Tibial nerve (tissue), 4 donors: ENCODE data around the gene M1AP.

Experiments
- CTCF ChIP-seq, 5 experiments: fragments of 200-600 bp in 3 of 5; fragments of 450-650 bp in 2 of 5; sonication (generic) in 3 of 5; IDR thresholded peaks; one replicate each; pipeline ENCODE4 v1.5.1; 2016 to 2019; ENCODE audit warnings: antibody characterized with exemption in 5 of 5, mild to moderate bottlenecking in 3 of 5, moderate library complexity in 2 of 5
- EP300 ChIP-seq, 2 donors: sonication (generic); formaldehyde crosslinking; IDR thresholded peaks; one replicate each; pipeline ENCODE4 v1.6.1; 2017; ENCODE audit warnings: antibody characterized with exemption in 2 of 2, mild to moderate bottlenecking in 1 of 2
- POLR2A ChIP-seq, 2 donors: fragments of 450-650 bp; IDR thresholded peaks; one replicate each; pipeline ENCODE4 v1.6.1; 2017; ENCODE audit warnings: antibody characterized with exemption in 2 of 2, mild to moderate bottlenecking in 2 of 2, moderate library complexity in 2 of 2

DNA sequence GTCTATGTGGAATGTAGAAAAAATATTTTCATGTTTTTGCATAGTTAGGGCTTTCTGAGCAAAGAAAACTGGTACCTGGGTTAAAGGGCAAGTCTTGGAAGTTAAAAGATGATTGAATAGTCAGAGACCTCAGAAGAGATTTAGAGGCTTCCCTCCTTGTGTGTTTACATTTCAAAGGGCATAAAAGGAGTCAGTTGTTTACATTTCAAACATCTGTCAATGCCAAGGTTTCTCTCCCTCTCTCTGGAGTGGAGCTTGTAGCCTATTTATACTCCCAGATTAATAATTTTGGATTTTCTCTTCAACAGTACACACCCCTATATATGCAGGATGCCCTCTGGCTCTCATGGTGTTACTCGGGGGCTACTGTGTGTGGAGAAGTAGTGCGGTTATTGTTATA is 8.6 kb downstream of the M1AP start:
- no peak for TF ChIP-seq CTCF (IDR thresholded peaks at IDR 0.05)
- TF ChIP-seq POLR2A (IDR thresholded peaks at IDR 0.05): no peak
- no peak for TF ChIP-seq EP300 (IDR thresholded peaks at IDR 0.05)
